HepG2 (cell line): ENCODE data around the gene LTBR. TPM values are rescaled to one million over a fixed set of nuclear protein-coding genes. Genes with fewer than 3 reads are reported as not detected.

Experiments used
- ATAC-seq: fragments of 200-7000 bp; cut with Tn5 transposase; 3 replicates; pipeline ENCODE4 v1.9.1; 2020; ENCODE audit warnings: mild to moderate bottlenecking, moderate library complexity
- BruUV-seq: library from RNA; stranded (reverse); fragments of 400-500 nt; replicated peaks from 2 replicates; lab custom pipeline; 2021; lab: Mats Ljungman, UMichigan
- CTCF ChIA-PET: fragments of 300-600 bp; formaldehyde crosslinking; extraction: SDS; loops from one replicate; lab custom pipeline; 2021; ENCODE audit warnings: low total read pairs, inconsistent platforms, low intra/inter-chr PET ratio; lab: Yijun Ruan, JAX
- POLR2A ChIA-PET: fragments of 350-600 bp; sonication (Branson Sonifier 250); formaldehyde crosslinking; loops from one replicate; lab custom pipeline; 2020; ENCODE audit warnings: antibody characterized with exemption, inconsistent platforms; lab: Yijun Ruan, JAX
- DNase-seq: peaks from one replicate; pipeline ENCODE4 v3.0.0-alpha.2; 2015; ENCODE audit warnings: low spot score
- FAIRE-seq: peaks from 3 replicates; lab custom pipeline; 2011; peaks lifted over from hg19 to GRCh38; lab: Jason Lieb, UNC
- H2AFZ ChIP-seq: one replicate; pipeline ENCODE4 v1.6.1; 2011; ENCODE audit warnings: low read length, inconsistent platforms
- H3K27ac ChIP-seq: fragments of 300-600 bp; 3 replicates; pipeline ENCODE4 v1.8.0; 2011; ENCODE audit warnings: mixed run types, mild to moderate bottlenecking, mixed read lengths, low read length, inconsistent platforms; ENCODE audit not compliant: insufficient read depth; ENCODE audit errors: extremely low read length
- H3K27me3 ChIP-seq, 2 experiments: fragments of 200-600 bp in 1 of 2; 2 replicates in 1 of 2; 3 replicates in 1 of 2; pipeline versions ENCODE4 v1.6.0 to v1.8.0; 2011; ENCODE audit warnings: low read length in 2 of 2, mild to moderate bottlenecking in 2 of 2, moderate library complexity in 2 of 2, inconsistent platforms in 1 of 2; ENCODE audit not compliant: insufficient read depth in 2 of 2, control insufficient read depth in 1 of 2
- H3K36me3 ChIP-seq, 2 experiments: fragments of 200-600 bp in 1 of 2; replicated peaks in 1 of 2; 2 replicates in 1 of 2; 3 replicates in 1 of 2; pipeline versions ENCODE4 v1.5.1 to v1.8.0; 2011; ENCODE audit warnings: low read length in 2 of 2, inconsistent platforms in 1 of 2; ENCODE audit not compliant: insufficient read depth in 2 of 2, control insufficient read depth in 1 of 2
- H3K4me1 ChIP-seq: 2 replicates; pipeline ENCODE4 v1.5.1; 2012; ENCODE audit warnings: low read length, inconsistent platforms; ENCODE audit not compliant: insufficient read depth
- H3K4me2 ChIP-seq: 2 replicates; pipeline ENCODE4 v1.6.0; 2011; ENCODE audit warnings: low read depth, low read length, inconsistent platforms
- H3K4me3 ChIP-seq, 3 experiments: fragments of 200-600 bp in 1 of 3; sonication (generic), shearing (Covaris generic) in 1 of 3; replicated peaks in 1 of 3; 2 replicates each; pipeline ENCODE4 v1.5.1; 2011 to 2016; ENCODE audit warnings: low read length in 3 of 3, inconsistent platforms in 2 of 3, low read depth in 2 of 3, mild to moderate bottlenecking in 2 of 3, control low read depth in 1 of 3, mixed read lengths in 1 of 3; ENCODE audit not compliant: insufficient read depth in 1 of 3
- H3K79me2 ChIP-seq: one replicate; pipeline ENCODE4 v1.6.1; 2011; ENCODE audit warnings: low read length, inconsistent platforms; ENCODE audit not compliant: insufficient read depth
- H3K9ac ChIP-seq: 2 replicates; pipeline ENCODE4 v1.6.0; 2011; ENCODE audit warnings: mild to moderate bottlenecking, low read depth, low read length, inconsistent platforms; ENCODE audit not compliant: insufficient read depth
- H3K9me3 ChIP-seq: 2 replicates; pipeline ENCODE4 v1.5.1; 2012; ENCODE audit warnings: mild to moderate bottlenecking, low read length
- H4K20me1 ChIP-seq: 2 replicates; pipeline ENCODE4 v1.6.0; 2011; ENCODE audit warnings: inconsistent platforms, mild to moderate bottlenecking, low read length, moderate library complexity; ENCODE audit not compliant: insufficient read depth
- JUNB ChIP-seq: sonication (generic); formaldehyde crosslinking; IDR thresholded peaks from 2 replicates; pipeline ENCODE4 v1.8.0; 2022; ENCODE audit warnings: missing genetic modification reagents, mild to moderate bottlenecking, borderline replicate concordance
- SETDB1 ChIP-seq: sonication (generic); formaldehyde crosslinking; IDR thresholded peaks from 2 replicates; pipeline ENCODE4 v1.5.1; 2020; ENCODE audit warnings: missing genetic modification reagents, mild to moderate bottlenecking, borderline replicate concordance
- STAT5B ChIP-seq: sonication (generic); formaldehyde crosslinking; IDR thresholded peaks from 2 replicates; pipeline ENCODE4 v1.4.0; 2020; ENCODE audit warnings: missing genetic modification reagents
- TRIM24 ChIP-seq: sonication (generic); formaldehyde crosslinking; IDR thresholded peaks from 2 replicates; pipeline ENCODE4 v1.8.0; 2022; ENCODE audit warnings: mild to moderate bottlenecking, missing genetic modification reagents
- ZNF12 ChIP-seq: sonication (generic); formaldehyde crosslinking; IDR thresholded peaks from 2 replicates; pipeline ENCODE4 v1.5.0; 2020; ENCODE audit warnings: missing genetic modification reagents
- ZNF292 ChIP-seq: sonication (generic); formaldehyde crosslinking; IDR thresholded peaks from 2 replicates; pipeline ENCODE4 v1.8.1; 2022; ENCODE audit warnings: mild to moderate bottlenecking, low read depth, missing genetic modification reagents, borderline replicate concordance
- ZNF672 ChIP-seq: sonication (generic); formaldehyde crosslinking; IDR thresholded peaks from 2 replicates; pipeline ENCODE4 v1.8.1; 2022; ENCODE audit warnings: missing genetic modification reagents
- ZNF891 ChIP-seq: sonication (generic); formaldehyde crosslinking; IDR thresholded peaks from 2 replicates; pipeline ENCODE4 v1.5.0; 2020; ENCODE audit warnings: mild to moderate bottlenecking, missing genetic modification reagents
- whole genome bisulfite sequencing: methylation state at CpG from one replicate; pipeline ENCODE4 v1.1.6; 2017; ENCODE audit warnings: low lambda C conversion rate; 5-methylcytosine and 5-hydroxymethylcytosine counted together
- in situ Hi-C: cut with HindIII; loops from 2 replicates; pipeline ENCODE4 v1.10.0; 2017; ENCODE audit warnings: low pct_unique_long_range_greater_than_20kb; ENCODE audit not compliant: extremely low pct_ligation_motif_present
- intact Hi-C: fragments of 100-400 bp; cut with micrococcal nuclease; formaldehyde crosslinking; loops from one replicate; pipeline ENCODE4 v1.10.0; 2022; ENCODE audit not compliant: unreplicated experiment
- polyA plus RNA-seq, 8 experiments: library from polyadenylated mRNA; depleted of rRNA in 3 of 8; stranded (reverse) in 7 of 8; unstranded in 1 of 8; fragments of >200 nt; fragmentation: Illumina TruSeq in 4 of 8; extraction: Trizol in 4 of 8; gene quantifications; 2 replicates each; pipeline versions ENCODE4 v1.2.1 to v1.2.3, GENCODE V29; 2011 to 2016; ENCODE audit warnings: low read depth in 4 of 8, missing spikeins in 1 of 8, mixed read lengths in 1 of 8; ENCODE audit not compliant: insufficient read depth in 1 of 8
- total RNA-seq, 5 experiments: library from RNA; depleted of rRNA; stranded (reverse); fragments of >200 nt; fragmentation: Illumina TruSeq; extraction: Trizol; gene quantifications; 2 replicates each; pipeline ENCODE4 v1.2.3, GENCODE V29; 2016; ENCODE audit warnings: low read depth in 1 of 5
- TF ChIP-seq, protein P1 (sequence below): sonication (generic); formaldehyde crosslinking; IDR thresholded peaks from 2 replicates; pipeline ENCODE4 v1.5.0; 2020; ENCODE audit warnings: mild to moderate bottlenecking, missing genetic modification reagents
- TF ChIP-seq, protein P2 (sequence below): sonication (generic); formaldehyde crosslinking; IDR thresholded peaks from 2 replicates; pipeline ENCODE4 v1.8.1; 2023; ENCODE audit warnings: mild to moderate bottlenecking, missing genetic modification reagents

LTBR gene
- total and polyA plus RNA-seq, 2 of the 13 experiments (the other 11 are each of a cell fraction or from before 2014, with no cell fraction given), result 31.4 to 34.8 TPM

DNA sequence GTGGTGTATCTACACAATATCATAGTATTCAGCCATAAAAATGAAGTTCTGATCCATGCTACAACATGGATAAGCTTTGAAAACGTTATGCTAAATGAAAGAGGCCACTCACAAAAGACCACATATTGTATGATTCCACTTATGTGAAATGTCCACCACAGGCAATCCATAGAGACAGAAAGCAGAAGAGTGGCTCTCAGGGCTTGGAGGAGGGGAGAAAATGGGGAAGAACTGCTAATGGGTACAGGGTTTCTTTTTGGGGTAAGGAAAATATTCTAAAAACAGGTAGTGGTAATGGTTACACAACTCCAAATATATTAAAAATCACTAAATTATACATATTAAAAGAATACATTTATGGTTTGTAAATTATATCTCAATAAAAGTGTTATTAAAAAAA is 25.1 kb upstream of the LTBR start:
- intact Hi-C loops, result no loop called here
- WGBS, result 77% methylated on average over 1 of the region's 1 CpG
- Histone ChIP-seq H4K20me1 (no peaks in the 10 kb centered on the region), H3K27me3 (no peaks in the 10 kb centered on the region), H3K36me3 (no peaks in the 10 kb centered on the region), H3K79me2 (no peaks in the 10 kb centered on the region), H3K4me1 (peaks cover 67% of the 10 kb centered on the region), H3K27ac (no peak overlapping the region), H3K4me2 (no peak overlapping the region), H3K9me3 (no peaks in the 10 kb centered on the region), H3K4me3 (no peak overlapping the region), H3K9ac (no peak overlapping the region), H2AFZ (no peak overlapping the region)
- CTCF ChIA-PET, result no interaction called here
- TF ChIP-seq ZNF12 (CRISPR knock-in tag), result no peak
- TF ChIP-seq ZNF292 (CRISPR knock-in tag), result no peak
- TF ChIP-seq JUNB (CRISPR knock-in tag), result no peak
- no peak for TF ChIP-seq TRIM24 (CRISPR knock-in tag)
- TF ChIP-seq, protein P1, sequence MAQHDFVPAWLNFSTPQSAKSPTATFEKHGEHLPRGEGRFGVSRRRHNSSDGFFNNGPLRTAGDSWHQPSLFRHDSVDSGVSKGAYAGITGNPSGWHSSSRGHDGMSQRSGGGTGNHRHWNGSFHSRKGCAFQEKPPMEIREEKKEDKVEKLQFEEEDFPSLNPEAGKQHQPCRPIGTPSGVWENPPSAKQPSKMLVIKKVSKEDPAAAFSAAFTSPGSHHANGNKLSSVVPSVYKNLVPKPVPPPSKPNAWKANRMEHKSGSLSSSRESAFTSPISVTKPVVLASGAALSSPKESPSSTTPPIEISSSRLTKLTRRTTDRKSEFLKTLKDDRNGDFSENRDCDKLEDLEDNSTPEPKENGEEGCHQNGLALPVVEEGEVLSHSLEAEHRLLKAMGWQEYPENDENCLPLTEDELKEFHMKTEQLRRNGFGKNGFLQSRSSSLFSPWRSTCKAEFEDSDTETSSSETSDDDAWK (CRISPR knock-in tag), result no peak
- no peak for TF ChIP-seq ZNF891 (CRISPR knock-in tag)
- TF ChIP-seq ZNF672 (CRISPR knock-in tag), result no peak
- TF ChIP-seq SETDB1, result no peak
- TF ChIP-seq STAT5B, result no peak
- TF ChIP-seq, protein P2, sequence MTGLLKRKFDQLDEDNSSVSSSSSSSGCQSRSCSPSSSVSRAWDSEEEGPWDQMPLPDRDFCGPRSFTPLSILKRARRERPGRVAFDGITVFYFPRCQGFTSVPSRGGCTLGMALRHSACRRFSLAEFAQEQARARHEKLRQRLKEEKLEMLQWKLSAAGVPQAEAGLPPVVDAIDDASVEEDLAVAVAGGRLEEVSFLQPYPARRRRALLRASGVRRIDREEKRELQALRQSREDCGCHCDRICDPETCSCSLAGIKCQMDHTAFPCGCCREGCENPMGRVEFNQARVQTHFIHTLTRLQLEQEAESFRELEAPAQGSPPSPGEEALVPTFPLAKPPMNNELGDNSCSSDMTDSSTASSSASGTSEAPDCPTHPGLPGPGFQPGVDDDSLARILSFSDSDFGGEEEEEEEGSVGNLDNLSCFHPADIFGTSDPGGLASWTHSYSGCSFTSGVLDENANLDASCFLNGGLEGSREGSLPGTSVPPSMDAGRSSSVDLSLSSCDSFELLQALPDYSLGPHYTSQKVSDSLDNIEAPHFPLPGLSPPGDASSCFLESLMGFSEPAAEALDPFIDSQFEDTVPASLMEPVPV (CRISPR knock-in tag), result no peak
- DNase-seq (no peak), ATAC-seq (no peak), FAIRE-seq (no peak)
- no TSS peak for BruUV-seq
- POLR2A ChIA-PET, result interaction anchor here (1.4 to 5.4 kb wide), 2 partner anchors 23 to 25 kb away, joined by 3 to 42 read pairs; partner anchors contain the start of gene LTBR
- in situ Hi-C loops, result no loop called here
